Muscle layer of duodenum (tissue), 2 donors: ENCODE results near the gene CD40.

Experiments
- H3K27ac ChIP-seq: one replicate; pipeline ENCODE4 v1.7.0; 2013; ENCODE audit warnings: mild to moderate bottlenecking, low read length
- H3K27me3 ChIP-seq: one replicate; pipeline ENCODE4 v1.7.0; 2013; ENCODE audit warnings: low read depth, mild to moderate bottlenecking, control low read depth, low read length
- H3K36me3 ChIP-seq, 2 donors: one replicate each; pipeline ENCODE4 v1.7.0; 2013; ENCODE audit warnings: low read length in 2 of 2, control low read depth in 1 of 2, mild to moderate bottlenecking in 1 of 2; ENCODE audit not compliant: insufficient read depth in 2 of 2, control insufficient read depth in 1 of 2
- H3K4me1 ChIP-seq, 2 donors: one replicate each; pipeline ENCODE4 v1.7.0; 2013; ENCODE audit warnings: low read length in 2 of 2, mild to moderate bottlenecking in 2 of 2, control low read depth in 1 of 2, moderate library complexity in 1 of 2; ENCODE audit not compliant: insufficient read depth in 2 of 2, control insufficient read depth in 1 of 2
- H3K4me3 ChIP-seq, 2 donors: one replicate each; pipeline ENCODE4 v1.7.0; 2013; ENCODE audit warnings: low read length in 2 of 2, low read depth in 1 of 2, mild to moderate bottlenecking in 1 of 2
- H3K9me3 ChIP-seq, 2 donors: one replicate each; pipeline ENCODE4 v1.7.0; 2013; ENCODE audit warnings: low read length in 2 of 2, control low read depth in 1 of 2, mild to moderate bottlenecking in 1 of 2; ENCODE audit not compliant: control insufficient read depth in 1 of 2
- donor health status: healthy.

The CD40 gene

GRCh38 chr20:46126440-46127056 lies 8.4 kb downstream of the CD40 start:
- no peaks in the 10 kb centered on the region for H3K9me3 ChIP-seq
- peaks cover 0 to 10% of the 10 kb centered on the region in 2 donors for H3K4me1 ChIP-seq
- H3K27me3 ChIP-seq, result no peaks in the 10 kb centered on the region
- no peak overlapping the region for H3K27ac ChIP-seq
- peaks cover 19 to 28% of the 10 kb centered on the region in 2 donors for H3K36me3 ChIP-seq
- H3K4me3 ChIP-seq, result no peak overlapping the region

- peaks cover 4% of the 10 kb centered on the region for H3K27me3 ChIP-seq
- H3K4me3 ChIP-seq, result no peak overlapping the region
- H3K4me1 ChIP-seq, result peaks cover 0 to 9% of the 10 kb centered on the region in 2 donors
- H3K9me3 ChIP-seq, result no peaks in the 10 kb centered on the region
- peaks cover 19 to 25% of the 10 kb centered on the region in 2 donors for H3K36me3 ChIP-seq
- no peak overlapping the region for H3K27ac ChIP-seq
Observed at GRCh38 chr20:46127396-46128010, 9.4 kb downstream of the CD40 start.

- H3K27me3 ChIP-seq, result peaks cover 4% of the 10 kb centered on the region
- no peak overlapping the region for H3K27ac ChIP-seq
- H3K36me3 ChIP-seq, result peaks cover 11 to 15% of the 10 kb centered on the region in 2 donors
- H3K9me3 ChIP-seq, result no peaks in the 10 kb centered on the region
- peaks cover 0 to 16% of the 10 kb centered on the region in 2 donors for H3K4me1 ChIP-seq
- H3K4me3 ChIP-seq, result no peak overlapping the region
Observed at GRCh38 chr20:46128310-46129151, 10.4 kb downstream of the CD40 start.

GRCh38 chr20:46129955-46130481 lies 11.9 kb downstream of the CD40 start:
- H3K4me1 ChIP-seq, result peaks cover 0 to 16% of the 10 kb centered on the region in 2 donors
- H3K9me3 ChIP-seq, result no peaks in the 10 kb centered on the region
- H3K27ac ChIP-seq, result no peak overlapping the region
- H3K4me3 ChIP-seq, result no peak overlapping the region
- peaks cover 4% of the 10 kb centered on the region for H3K27me3 ChIP-seq
- peaks cover 6 to 8% of the 10 kb centered on the region in 2 donors for H3K36me3 ChIP-seq

GRCh38 chr20:46130534-46130933 lies 12.4 kb downstream of the CD40 start:
- no peaks in the 10 kb centered on the region for H3K9me3 ChIP-seq
- no peak overlapping the region for H3K4me3 ChIP-seq
- H3K27me3 ChIP-seq, result peaks cover 4% of the 10 kb centered on the region
- H3K27ac ChIP-seq, result no peak overlapping the region
- peaks cover 0 to 16% of the 10 kb centered on the region in 2 donors for H3K4me1 ChIP-seq
- H3K36me3 ChIP-seq, result peaks cover 6 to 8% of the 10 kb centered on the region in 2 donors

GRCh38 chr20:46131396-46131795 lies 13.3 kb downstream of the CD40 start:
- no peaks in the 10 kb centered on the region for H3K9me3 ChIP-seq
- H3K27me3 ChIP-seq, result peaks cover 4% of the 10 kb centered on the region
- no peak overlapping the region for H3K4me3 ChIP-seq
- H3K4me1 ChIP-seq, result peaks cover 0 to 16% of the 10 kb centered on the region in 2 donors
- no peak overlapping the region for H3K27ac ChIP-seq
- H3K36me3 ChIP-seq, result peaks cover 2 to 3% of the 10 kb centered on the region in 2 donors

- H3K27me3 ChIP-seq, result peaks cover 4% of the 10 kb centered on the region
- H3K36me3 ChIP-seq, result no peaks in the 10 kb centered on the region
- H3K4me1 ChIP-seq, result peaks cover 0 to 16% of the 10 kb centered on the region in 2 donors
- H3K4me3 ChIP-seq, result no peak overlapping the region
- H3K27ac ChIP-seq, result no peak overlapping the region
- H3K9me3 ChIP-seq, result no peaks in the 10 kb centered on the region
Observed at GRCh38 chr20:46132705-46133120, 14.6 kb downstream of the CD40 start.

GRCh38 chr20:46133886-46134654 lies 16.0 kb downstream of the CD40 start:
- Histone ChIP-seq H3K9me3 (no peaks in the 10 kb centered on the region), H3K4me3 (no peak overlapping the region), H3K27me3 (peaks cover 6% of the 10 kb centered on the region), H3K27ac (no peak overlapping the region), H3K36me3 (no peaks in the 10 kb centered on the region), H3K4me1 (peaks cover 0 to 16% of the 10 kb centered on the region in 2 donors)

- H3K36me3 ChIP-seq, result no peaks in the 10 kb centered on the region
- peaks cover 0 to 16% of the 10 kb centered on the region in 2 donors for H3K4me1 ChIP-seq
- peaks cover 10% of the 10 kb centered on the region for H3K27me3 ChIP-seq
- H3K9me3 ChIP-seq, result no peaks in the 10 kb centered on the region
- H3K4me3 ChIP-seq, result no peak overlapping the region
- no peak overlapping the region for H3K27ac ChIP-seq
Observed at GRCh38 chr20:46134716-46135115, 16.6 kb downstream of the CD40 start.

GRCh38 chr20:46135856-46136633 lies 17.9 kb downstream of the CD40 start:
- Histone ChIP-seq H3K36me3 (no peaks in the 10 kb centered on the region), H3K4me1 (peaks cover 0 to 10% of the 10 kb centered on the region in 2 donors), H3K9me3 (no peaks in the 10 kb centered on the region), H3K4me3 (no peak overlapping the region), H3K27me3 (peaks cover 15% of the 10 kb centered on the region), H3K27ac (no peak overlapping the region)
